Thyroid gland (tissue), 4 donors: Measurements from ENCODE around the gene ARSA. TPM values are rescaled to one million over a fixed set of nuclear protein-coding genes. Genes with fewer than 3 reads are reported as not detected.

Experiments
- DNase-seq, 2 donors: peaks; one replicate each; pipeline ENCODE4 v3.0.0-alpha.2; 2019
- H3K27ac ChIP-seq, 3 donors: fragments of 200-600 bp; sonication (generic); 1 replicate in 2 of 3; 2 replicates in 1 of 3; pipeline ENCODE4 v1.5.1; 2016 to 2019; ENCODE audit warnings: mild to moderate bottlenecking in 1 of 3, moderate library complexity in 1 of 3
- H3K27me3 ChIP-seq: fragments of 200-600 bp; sonication (generic); one replicate; pipeline ENCODE4 v1.5.1; 2019
- H3K36me3 ChIP-seq, 2 donors: fragments of 200-600 bp; sonication (generic); one replicate each; pipeline ENCODE4 v1.5.1; 2016 to 2019
- H3K4me1 ChIP-seq, 2 donors: fragments of 200-600 bp; sonication (generic); one replicate each; pipeline ENCODE4 v1.5.1; 2017 to 2019
- H3K4me3 ChIP-seq, 3 donors: fragments of 200-600 bp; sonication (generic); replicated peaks in 1 of 3; 1 replicate in 2 of 3; 2 replicates in 1 of 3; pipeline ENCODE4 v1.5.1; 2016; ENCODE audit warnings: mild to moderate bottlenecking in 1 of 3
- H3K9me3 ChIP-seq: fragments of 200-600 bp; sonication (generic); one replicate; pipeline ENCODE4 v1.5.1; 2017
- POLR2A ChIP-seq, 2 donors: fragments of 450-650 bp; IDR thresholded peaks; one replicate each; pipeline ENCODE4 v1.6.1; 2017; ENCODE audit warnings: antibody characterized with exemption in 2 of 2, mild to moderate bottlenecking in 2 of 2, moderate library complexity in 1 of 2
- whole genome bisulfite sequencing, 2 donors: methylation state at CpG; one replicate each; pipeline ENCODE4 v1.1.5; 2017; 5-methylcytosine and 5-hydroxymethylcytosine counted together
- intact Hi-C: fragments of 100-400 bp; cut with DNase I; formaldehyde crosslinking; loops from one replicate; pipeline ENCODE4 v1.15.1; 2023
- total RNA-seq, 4 donors: library from RNA; depleted of rRNA; stranded (reverse); fragments of >200 nt; gene quantifications; one replicate each; pipeline ENCODE4 v1.2.3, GENCODE V29; 2016
- TF ChIP-seq, protein P1 (sequence below), 6 experiments: fragments of 200-600 bp in 3 of 6; fragments of 450-650 bp in 3 of 6; sonication (generic) in 3 of 6; IDR thresholded peaks; one replicate each; pipeline ENCODE4 v1.5.1; 2016 to 2019; ENCODE audit warnings: antibody characterized with exemption in 6 of 6, mild to moderate bottlenecking in 2 of 6, inconsistent platforms in 1 of 6, moderate library complexity in 1 of 6

The ARSA gene
- total RNA-seq, 4 donors from 2014 or later, result 30.9 to 73.5 (median 61.2) TPM

DNA sequence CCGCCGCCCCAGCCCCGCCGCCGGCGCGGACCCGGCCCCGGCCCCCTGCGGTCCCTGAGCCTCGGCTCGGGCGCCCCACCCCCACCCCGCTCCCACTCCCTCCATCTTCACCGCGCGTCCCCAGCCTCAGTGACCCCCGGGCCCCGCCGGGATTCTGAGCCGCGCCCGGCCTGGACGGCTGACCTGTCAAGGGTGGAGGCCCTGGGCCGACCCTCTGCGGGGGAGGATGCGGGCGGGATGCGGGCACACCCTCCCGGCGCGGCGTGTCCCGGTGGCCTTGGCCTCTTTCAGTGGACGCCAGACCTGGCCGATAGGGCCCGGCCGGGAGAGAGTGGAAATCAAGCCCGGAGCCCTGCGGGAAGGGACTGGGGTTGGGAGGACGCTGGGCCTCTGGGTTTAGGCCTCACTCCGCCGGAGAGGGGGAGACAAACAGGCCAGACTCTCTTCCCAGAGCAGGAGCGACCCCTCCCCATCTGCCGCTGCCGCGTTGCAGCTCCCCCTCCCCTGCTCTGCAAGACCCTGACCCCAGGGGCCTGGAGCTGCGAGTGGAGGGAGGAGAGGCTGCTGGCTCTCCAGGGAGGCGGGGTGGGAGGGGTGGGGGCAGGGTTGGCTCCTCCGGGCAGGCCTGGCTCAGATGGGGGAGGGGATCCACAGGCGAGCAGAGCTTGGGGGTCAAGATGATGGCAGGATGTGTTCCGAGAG is 26.8 kb downstream of the ARSA start:
- intact Hi-C loops, result loop anchor here (10.0 kb wide), 1 partner anchor 346 kb away; the partner anchor contains the start of gene HDAC10

DNA sequence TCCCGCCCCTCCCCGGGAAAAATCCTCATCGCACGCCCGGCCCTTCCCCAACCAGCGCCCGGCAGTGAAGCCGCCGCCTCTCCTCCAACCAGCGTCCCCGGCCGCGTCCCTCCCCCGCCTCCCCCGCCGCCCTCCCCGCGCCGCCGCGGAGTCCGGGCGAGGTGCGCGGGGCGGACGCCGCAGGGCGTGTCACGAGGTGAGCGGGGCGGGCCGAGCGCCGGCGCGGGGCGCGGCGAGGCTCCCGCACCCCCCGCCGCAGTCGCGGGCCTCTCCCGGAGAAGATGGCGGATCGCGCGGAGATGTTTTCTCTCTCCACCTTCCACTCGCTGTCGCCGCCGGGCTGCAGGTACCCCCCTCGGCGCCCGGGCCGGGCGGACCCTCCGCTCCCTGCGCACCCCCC is 27.4 kb downstream of the ARSA start, which contains the start of gene MAPK8IP2:
Gene MAPK8IP2, plus strand, starts transcription at position 256 of the 400 bp plus-strand sequence. Its CDS starts 26 bp downstream, at position 282.
- intact Hi-C loops, result loop anchor here (10.0 kb wide), 1 partner anchor 346 kb away; the partner anchor contains the start of gene HDAC10
- Histone ChIP-seq H3K4me3 (peak within 1 kb of the TSS in 1 of 3 donors; percentile 34), H3K36me3 (no peaks in the 10 kb centered on the region), H3K27ac (no peak within 1 kb of the TSS), H3K9me3 (no peaks in the 10 kb centered on the region), H3K4me1 (peaks cover 0 to 10% of the 10 kb centered on the region in 2 donors), H3K27me3 (peaks cover 4% of the 10 kb centered on the region)
- TF ChIP-seq POLR2A (IDR thresholded peaks at IDR 0.05), result no peak
- TF ChIP-seq, protein P1, sequence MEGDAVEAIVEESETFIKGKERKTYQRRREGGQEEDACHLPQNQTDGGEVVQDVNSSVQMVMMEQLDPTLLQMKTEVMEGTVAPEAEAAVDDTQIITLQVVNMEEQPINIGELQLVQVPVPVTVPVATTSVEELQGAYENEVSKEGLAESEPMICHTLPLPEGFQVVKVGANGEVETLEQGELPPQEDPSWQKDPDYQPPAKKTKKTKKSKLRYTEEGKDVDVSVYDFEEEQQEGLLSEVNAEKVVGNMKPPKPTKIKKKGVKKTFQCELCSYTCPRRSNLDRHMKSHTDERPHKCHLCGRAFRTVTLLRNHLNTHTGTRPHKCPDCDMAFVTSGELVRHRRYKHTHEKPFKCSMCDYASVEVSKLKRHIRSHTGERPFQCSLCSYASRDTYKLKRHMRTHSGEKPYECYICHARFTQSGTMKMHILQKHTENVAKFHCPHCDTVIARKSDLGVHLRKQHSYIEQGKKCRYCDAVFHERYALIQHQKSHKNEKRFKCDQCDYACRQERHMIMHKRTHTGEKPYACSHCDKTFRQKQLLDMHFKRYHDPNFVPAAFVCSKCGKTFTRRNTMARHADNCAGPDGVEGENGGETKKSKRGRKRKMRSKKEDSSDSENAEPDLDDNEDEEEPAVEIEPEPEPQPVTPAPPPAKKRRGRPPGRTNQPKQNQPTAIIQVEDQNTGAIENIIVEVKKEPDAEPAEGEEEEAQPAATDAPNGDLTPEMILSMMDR (IDR thresholded peaks at IDR 0.05), result no peak
- 0% methylated on average over 3 of the region's 61 CpGs; no CpG with 5 or more reads in 1 of the 2 donors for WGBS, 2 donors
- peak in 1 of 2 donors; percentile 19 for DNase-seq

More for the DNA sequence above, 26.8 kb downstream of the ARSA start:
- peaks cover 4% of the 10 kb centered on the region for H3K27me3 ChIP-seq
- H3K27ac ChIP-seq, result no peak overlapping the region
- no peak for DNase-seq
- 20 to 38% methylated on average over 1 to 6 of the region's 52 CpGs for WGBS, 2 donors
- peak overlapping the region in 1 of 3 donors; percentile 34 for H3K4me3 ChIP-seq
- no peaks in the 10 kb centered on the region for H3K9me3 ChIP-seq
- peaks cover 0 to 10% of the 10 kb centered on the region in 2 donors for H3K4me1 ChIP-seq
- no peaks in the 10 kb centered on the region for H3K36me3 ChIP-seq
- TF ChIP-seq POLR2A (IDR thresholded peaks at IDR 0.05), result no peak
- TF ChIP-seq, protein P1 (IDR thresholded peaks at IDR 0.05), result no peak

DNA sequence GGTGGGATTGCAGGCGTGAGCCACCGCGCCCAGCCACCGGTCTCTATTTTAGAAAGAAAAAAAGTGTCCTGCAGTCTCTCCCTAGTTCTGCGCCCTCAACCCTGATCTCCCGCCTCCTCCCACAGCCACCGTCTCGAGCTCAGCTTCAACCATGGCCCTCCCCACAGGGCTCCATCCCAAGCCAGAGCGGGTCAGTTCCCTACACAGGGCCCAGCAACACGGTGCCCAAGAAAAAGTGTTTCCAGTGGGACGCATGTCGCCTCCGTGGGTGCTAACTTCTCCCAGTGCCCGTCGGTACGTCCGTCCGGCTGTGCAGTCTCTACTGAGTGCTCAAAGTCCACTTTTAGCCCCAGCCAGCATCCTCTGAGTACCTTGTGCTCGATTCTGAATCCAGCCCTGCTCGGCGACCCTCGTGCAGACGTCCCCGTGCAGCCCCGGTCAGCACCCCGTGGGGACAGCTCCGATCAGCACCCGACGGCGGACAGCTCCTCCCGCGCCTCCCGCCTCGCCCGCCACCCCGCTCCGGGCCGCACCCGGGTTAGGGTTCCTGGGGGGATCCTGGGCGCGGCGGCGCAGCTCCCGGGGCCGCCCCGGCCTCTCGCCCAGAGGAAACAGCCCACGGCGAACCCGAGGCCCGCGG is 28.0 kb downstream of the ARSA start:
- Histone ChIP-seq H3K9me3 (no peaks in the 10 kb centered on the region), H3K4me3 (peak overlapping the region in 1 of 3 donors; percentile 34), H3K36me3 (no peaks in the 10 kb centered on the region), H3K27me3 (peaks cover 4% of the 10 kb centered on the region), H3K4me1 (peaks cover 0 to 10% of the 10 kb centered on the region in 2 donors), H3K27ac (no peak overlapping the region)
- peak; percentile 53 to 55 for DNase-seq
- WGBS, 2 donors, result 19 to 28% methylated on average over 25 to 38 of the region's 52 CpGs
- intact Hi-C loops, result loop anchor here (10.0 kb wide), 1 partner anchor 345 kb away; the partner anchor contains the start of gene HDAC10
- TF ChIP-seq, protein P1 (IDR thresholded peaks at IDR 0.05), result no peak
- no peak for TF ChIP-seq POLR2A (IDR thresholded peaks at IDR 0.05)

DNA sequence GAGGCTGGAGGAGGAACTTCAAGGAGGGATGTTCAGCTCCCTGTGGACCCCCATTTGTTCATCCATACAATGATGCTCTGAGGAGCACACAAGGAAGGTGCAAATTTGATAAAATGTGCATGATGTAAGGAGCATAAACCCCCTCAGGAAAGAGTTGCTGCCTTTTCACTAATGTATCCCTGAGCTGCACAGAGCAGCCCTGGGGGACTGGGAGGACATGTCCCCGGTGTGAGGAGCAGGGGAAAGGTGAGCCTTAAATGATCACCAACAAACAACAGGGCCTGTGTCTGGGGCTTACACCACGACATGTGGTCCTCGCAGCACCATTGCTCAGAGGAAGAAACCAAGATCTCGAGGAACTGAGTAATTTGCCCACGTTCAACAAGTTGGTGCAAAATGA is 30.9 kb downstream of the ARSA start:
- DNase-seq, result no peak
- no peaks in the 10 kb centered on the region for H3K27me3 ChIP-seq
- H3K36me3 ChIP-seq, result no peaks in the 10 kb centered on the region
- H3K4me1 ChIP-seq, result peaks cover 0 to 10% of the 10 kb centered on the region in 2 donors
- no peak overlapping the region for H3K27ac ChIP-seq
- no peak overlapping the region for H3K4me3 ChIP-seq
- WGBS, 2 donors, result 90 to 96% methylated on average over 5 of the region's 5 CpGs
- TF ChIP-seq, protein P1 (IDR thresholded peaks at IDR 0.05), result no peak
- no peak for TF ChIP-seq POLR2A (IDR thresholded peaks at IDR 0.05)
- H3K9me3 ChIP-seq, result no peaks in the 10 kb centered on the region
- intact Hi-C loops, result no loop called here
